MM.1S (cell line): ENCODE results near the gene LGI1.

Experiments
- CTCF ChIP-seq: fragments of 300-600 bp; sonication (generic); IDR thresholded peaks from 2 replicates; pipeline ENCODE4 v1.5.1; 2016; ENCODE audit warnings: antibody characterized with exemption, low read length, mixed read lengths
- EZH2 ChIP-seq: fragments of 300-600 bp; sonication (generic); optimal IDR thresholded peaks from 2 replicates; pipeline ENCODE3; 2017; ENCODE audit warnings: low read depth, mild to moderate bottlenecking, antibody characterized with exemption, low read length, mixed read lengths
- EZH2phosphoT487 ChIP-seq: fragments of 300-600 bp; sonication (generic); IDR thresholded peaks from 2 replicates; pipeline ENCODE4 v1.6.1; 2018; ENCODE audit warnings: antibody characterized with exemption, low read length

GRCh38 chr10:93815304-93816096, 57.8 kb downstream of the LGI1 start:
- TF ChIP-seq CTCF (no peak), EZH2 (no peak), EZH2phosphoT487 (no peak)
